ENCODE data around the gene ARHGAP31.

GRCh38 chr3:119295816-119296726 is 1.9 kb downstream of the ARHGAP31 start:
- no peak for TF ChIP-seq POLR2A (IDR thresholded peaks at IDR 0.05)
- TF ChIP-seq CTCF (IDR thresholded peaks at IDR 0.05 in 4 of 5, conservative IDR thresholded peaks at IDR 0.05 in 1 of 5) = no peak
